ENCODE data around the gene BCOR. TPM values are rescaled to one million over a fixed set of nuclear protein-coding genes. Genes with fewer than 3 reads are reported as not detected.
A peak's percentile ranks its signal among the peaks of the same experiment; 100 is the strongest.

BCOR gene
- total and polyA plus RNA-seq, 2 experiments from 2014 or later: 9.1 to 17.6 TPM

- Histone ChIP-seq H2AFZ (no peak overlapping the region), H3K27ac (peak overlapping the region; percentile 42), H3K79me2 (ENCODE audit: insufficient read depth) (peaks cover 89% of the 10 kb centered on the region), H3K9ac (peak overlapping the region; percentile 41), H3K4me2 (ENCODE audit: unreplicated experiment) (peak overlapping the region; percentile 74), H3F3A (ENCODE audit: insufficient read depth) (no peaks in the 10 kb centered on the region), H3K4me1 (ENCODE audit: insufficient read depth) (peaks cover 7% of the 10 kb centered on the region), H3K9me3 (ENCODE audit: low read depth) (no peaks in the 10 kb centered on the region), H3K27me3 (replicated peaks; ENCODE audit: insufficient read depth) (no peaks in the 10 kb centered on the region), H3K9me2 (ENCODE audit: insufficient read depth) (no peaks in the 10 kb centered on the region), H3K4me3 (peak overlapping the region; percentile 41), H3K36me3 (ENCODE audit: low read depth) (no peaks in the 10 kb centered on the region), H4K20me1 (ENCODE audit: insufficient read depth) (no peaks in the 10 kb centered on the region)
- 0 to 1% methylated on average over 16 to 18 of the region's 18 CpGs for WGBS, 2 experiments (ENCODE audit: low coverage in 1 of 2, low lambda C conversion rate in 2 of 2, missing lambda C conversion rate in 2 of 2)
- TF ChIP-seq EZH2 (IDR thresholded peaks at IDR 0.05; ENCODE audit: insufficient read depth, poor library complexity, severe bottlenecking): no peak
- in situ Hi-C loops (cut with MboI): no loop called here
- DNase-seq: peak; percentile 85
Measured at GRCh38 chrX:40085102-40085551, 12.6 kb downstream of the BCOR start.

- Histone ChIP-seq H3K9me2 (ENCODE audit: insufficient read depth) (no peaks in the 10 kb centered on the region), H3K4me1 (ENCODE audit: insufficient read depth) (peaks cover 7% of the 10 kb centered on the region), H3K9ac (peak overlapping the region; percentile 41), H3K27ac (peak overlapping the region; percentile 42), H3K9me3 (ENCODE audit: low read depth) (no peaks in the 10 kb centered on the region), H3F3A (ENCODE audit: insufficient read depth) (no peaks in the 10 kb centered on the region), H3K79me2 (ENCODE audit: insufficient read depth) (peaks cover 89% of the 10 kb centered on the region), H3K4me3 (peak overlapping the region; percentile 41), H3K36me3 (ENCODE audit: low read depth) (no peaks in the 10 kb centered on the region), H2AFZ (no peak overlapping the region), H3K4me2 (ENCODE audit: unreplicated experiment) (peak overlapping the region; percentile 74), H4K20me1 (ENCODE audit: insufficient read depth) (no peaks in the 10 kb centered on the region), H3K27me3 (replicated peaks; ENCODE audit: insufficient read depth) (no peaks in the 10 kb centered on the region)
- DNase-seq: no peak
- WGBS, 2 experiments (ENCODE audit: low coverage in 1 of 2, low lambda C conversion rate in 2 of 2, missing lambda C conversion rate in 2 of 2): 50 to 58% methylated on average over 4 to 11 of the region's 11 CpGs
- TF ChIP-seq EZH2 (IDR thresholded peaks at IDR 0.05; ENCODE audit: insufficient read depth, poor library complexity, severe bottlenecking) (no peak), EZH2phosphoT487 (IDR thresholded peaks at IDR 0.05; ENCODE audit: insufficient read depth, low read depth) (no peak)
- in situ Hi-C loops (cut with MboI): no loop called here
Measured at GRCh38 chrX:40084471-40085101, 13.2 kb downstream of the BCOR start.

- Histone ChIP-seq H3K4me1 (ENCODE audit: insufficient read depth) (peaks cover 7% of the 10 kb centered on the region), H3K27me3 (replicated peaks; ENCODE audit: insufficient read depth) (no peaks in the 10 kb centered on the region), H3K4me3 (peak overlapping the region; percentile 62), H2AFZ (no peak overlapping the region), H3K9me3 (ENCODE audit: low read depth) (no peaks in the 10 kb centered on the region), H3K9ac (peak overlapping the region; percentile 50), H3K9me2 (ENCODE audit: insufficient read depth) (no peaks in the 10 kb centered on the region), H3K79me2 (ENCODE audit: insufficient read depth) (peaks cover 89% of the 10 kb centered on the region), H4K20me1 (ENCODE audit: insufficient read depth) (no peaks in the 10 kb centered on the region), H3K27ac (no peak overlapping the region), H3K36me3 (ENCODE audit: low read depth) (no peaks in the 10 kb centered on the region), H3F3A (ENCODE audit: insufficient read depth) (no peaks in the 10 kb centered on the region), H3K4me2 (ENCODE audit: unreplicated experiment) (peak overlapping the region; percentile 61)
- TF ChIP-seq EZH2phosphoT487 (IDR thresholded peaks at IDR 0.05; ENCODE audit: insufficient read depth, low read depth): no peak
- no peak for TF ChIP-seq EZH2 (IDR thresholded peaks at IDR 0.05; ENCODE audit: insufficient read depth, poor library complexity, severe bottlenecking)
- WGBS, 2 experiments (ENCODE audit: low coverage in 1 of 2, low lambda C conversion rate in 2 of 2, missing lambda C conversion rate in 2 of 2): 12 to 30% methylated on average over 5 to 16 of the region's 26 CpGs
- DNase-seq: no peak
- in situ Hi-C loops (cut with MboI): no loop called here
Measured at GRCh38 chrX:40083979-40084359, 13.8 kb downstream of the BCOR start.

GRCh38 chrX:40083120-40083978, 14.4 kb downstream of the BCOR start:
- no peaks in the 10 kb centered on the region for H3K9me2 ChIP-seq (ENCODE audit: insufficient read depth)
- no peaks in the 10 kb centered on the region for H3K9me3 ChIP-seq (ENCODE audit: low read depth)
- no peak overlapping the region for H3K27ac ChIP-seq
- H3K4me3 ChIP-seq: peak overlapping the region; percentile 62
- no peak overlapping the region for H2AFZ ChIP-seq
- H3F3A ChIP-seq (ENCODE audit: insufficient read depth): no peaks in the 10 kb centered on the region
- WGBS, 2 experiments (ENCODE audit: low coverage in 1 of 2, low lambda C conversion rate in 2 of 2, missing lambda C conversion rate in 2 of 2): 0 to 6% methylated on average over 4 to 26 of the region's 61 CpGs
- peak overlapping the region; percentile 50 for H3K9ac ChIP-seq
- peaks cover 89% of the 10 kb centered on the region for H3K79me2 ChIP-seq (ENCODE audit: insufficient read depth)
- in situ Hi-C loops (cut with MboI): no loop called here
- H3K36me3 ChIP-seq (ENCODE audit: low read depth): no peaks in the 10 kb centered on the region
- peak; percentile 45 for DNase-seq
- no peaks in the 10 kb centered on the region for H4K20me1 ChIP-seq (ENCODE audit: insufficient read depth)
- H3K4me1 ChIP-seq (ENCODE audit: insufficient read depth): peaks cover 7% of the 10 kb centered on the region
- H3K27me3 ChIP-seq (replicated peaks; ENCODE audit: insufficient read depth): no peaks in the 10 kb centered on the region
- H3K4me2 ChIP-seq (ENCODE audit: unreplicated experiment): peak overlapping the region; percentile 61
- TF ChIP-seq EZH2phosphoT487 (IDR thresholded peaks at IDR 0.05; ENCODE audit: insufficient read depth, low read depth) (no peak), EZH2 (IDR thresholded peaks at IDR 0.05; ENCODE audit: insufficient read depth, poor library complexity, severe bottlenecking) (no peak)

Measured in GM23248 (cell line).